HCT116 (cell line): Measurements from ENCODE around the gene CAST. TPM values are rescaled to one million over a fixed set of nuclear protein-coding genes. Genes with fewer than 3 reads are reported as not detected.

Source experiments
- ATAC-seq: fragments of 200-7000 bp; cut with Tn5 transposase; 2 replicates; pipeline ENCODE4 v1.9.1; 2020; ENCODE audit warnings: mild to moderate bottlenecking, moderate library complexity
- BruUV-seq: library from RNA; stranded (reverse); fragments of 400-500 nt; replicated peaks from 2 replicates; lab custom pipeline; 2021; lab: Mats Ljungman, UMichigan
- CTCF ChIA-PET: fragments of 300-600 bp; sonication (Branson Sonifier 250); formaldehyde crosslinking; loops from one replicate; lab custom pipeline; 2021; ENCODE audit warnings: antibody characterized with exemption; lab: Charles Lee
- POLR2A ChIA-PET: fragments of 300-600, 350-600 bp; sonication (Branson Sonifier 250); formaldehyde crosslinking; loops from one replicate; lab custom pipeline; 2021; ENCODE audit warnings: antibody characterized with exemption; lab: Charles Lee
- RAD21 ChIA-PET, 2 experiments: fragments of 300-600 bp; sonication (Branson Sonifier 250); formaldehyde crosslinking; loops; one replicate each; lab custom pipeline; 2023; ENCODE audit warnings: low total read pairs in 2 of 2; ENCODE audit not compliant: uncharacterized antibody in 2 of 2, unreplicated experiment in 2 of 2, low non-redundant PET in 1 of 2; lab: Charles Lee
- DNase-seq: peaks from one replicate; pipeline ENCODE4 v3.0.0-alpha.2; 2010; ENCODE audit warnings: low read depth, low spot score
- H2AFZ ChIP-seq: fragments of 200-600 bp; shearing (Covaris generic), sonication (generic); 2 replicates; pipeline ENCODE4 v1.6.1; 2017; ENCODE audit warnings: low read depth, mixed run types, mixed read lengths, antibody characterized with exemption, low read length; ENCODE audit not compliant: poor library complexity, severe bottlenecking
- H3K27ac ChIP-seq: 2 replicates; pipeline ENCODE4 v1.5.1; 2012; ENCODE audit warnings: low read depth, low read length
- H3K27me3 ChIP-seq: fragments of 200-600 bp; sonication (generic); 2 replicates; pipeline ENCODE4 v1.6.1; 2016; ENCODE audit warnings: mixed run types, low read length, mixed read lengths; ENCODE audit not compliant: insufficient read depth
- H3K36me3 ChIP-seq, 2 experiments: fragments of 200-500 bp in 1 of 2; fragments of 200-600 bp in 1 of 2; sonication (Bioruptor generic) in 1 of 2; sonication (generic) in 1 of 2; 2 replicates each; pipeline versions ENCODE4 v1.5.1 to v1.6.1; 2014 to 2016; ENCODE audit warnings: low read length in 2 of 2, inconsistent platforms in 1 of 2, mixed read lengths in 1 of 2, mixed run types in 1 of 2; ENCODE audit not compliant: insufficient read depth in 2 of 2, control insufficient read depth in 1 of 2
- H3K4me1 ChIP-seq, 2 experiments: fragments of 200-600 bp in 1 of 2; sonication (generic) in 1 of 2; 2 replicates each; pipeline versions ENCODE4 v1.5.1 to v1.6.1; 2012 to 2017; ENCODE audit warnings: low read length in 2 of 2, inconsistent platforms in 1 of 2, mild to moderate bottlenecking in 1 of 2, mixed read lengths in 1 of 2, mixed run types in 1 of 2, moderate library complexity in 1 of 2; ENCODE audit not compliant: insufficient read depth in 2 of 2, control insufficient read depth in 1 of 2
- H3K4me2 ChIP-seq: fragments of 200-600 bp; sonication (generic); 2 replicates; pipeline ENCODE4 v1.6.1; 2017; ENCODE audit warnings: mixed run types, low read length, mixed read lengths
- H3K4me3 ChIP-seq, 2 experiments: fragments of 200-600 bp in 1 of 2; sonication (generic) in 1 of 2; replicated peaks in 1 of 2; 2 replicates each; pipeline ENCODE4 v1.5.1; 2011 to 2016; ENCODE audit warnings: low read length in 2 of 2, control low read depth in 1 of 2, low read depth in 1 of 2, mild to moderate bottlenecking in 1 of 2, mixed read lengths in 1 of 2, mixed run types in 1 of 2
- H3K79me2 ChIP-seq: fragments of 200-600 bp; sonication (generic); 2 replicates; pipeline ENCODE4 v1.6.1; 2017; ENCODE audit warnings: mild to moderate bottlenecking, mixed run types, low read length, moderate library complexity, mixed read lengths; ENCODE audit not compliant: insufficient read depth
- H3K9ac ChIP-seq: fragments of 200-600 bp; sonication (generic); 2 replicates; pipeline ENCODE4 v1.6.1; 2016; ENCODE audit warnings: low read length, mixed read lengths
- H3K9me2 ChIP-seq: fragments of 200-600 bp; sonication (generic), shearing (Covaris generic); 2 replicates; pipeline ENCODE4 v1.6.1; 2017; ENCODE audit warnings: mixed run types, mild to moderate bottlenecking, moderate library complexity; ENCODE audit not compliant: insufficient read depth
- H3K9me3 ChIP-seq, 2 experiments: fragments of 200-500 bp in 1 of 2; fragments of 200-600 bp in 1 of 2; sonication (Bioruptor generic) in 1 of 2; sonication (generic) in 1 of 2; 2 replicates each; pipeline ENCODE4 v1.6.1; 2014 to 2017; ENCODE audit warnings: low read length in 2 of 2, mixed read lengths in 2 of 2, inconsistent platforms in 1 of 2, low read depth in 1 of 2, mild to moderate bottlenecking in 1 of 2, mixed run types in 1 of 2, moderate library complexity in 1 of 2; ENCODE audit not compliant: control insufficient read depth in 1 of 2, insufficient read depth in 1 of 2
- H4K20me1 ChIP-seq: fragments of 200-600 bp; sonication (generic), shearing (Covaris generic); 2 replicates; pipeline ENCODE4 v1.6.1; 2017; ENCODE audit warnings: mixed run types, mild to moderate bottlenecking, moderate library complexity; ENCODE audit not compliant: insufficient read depth
- ATF3 ChIP-seq: IDR thresholded peaks from 2 replicates; pipeline ENCODE4 v1.6.1; 2012
- CTCF ChIP-seq, 3 experiments: fragments of 200-600 bp in 1 of 3; sonication (generic) in 1 of 3; IDR thresholded peaks in 2 of 3; conservative IDR thresholded peaks in 1 of 3; 2 replicates each; pipeline ENCODE4 v1.5.1; 2012 to 2017; ENCODE audit warnings: low read depth in 2 of 3, low read length in 2 of 3, antibody characterized with exemption in 1 of 3, borderline replicate concordance in 1 of 3, control low read depth in 1 of 3, mild to moderate bottlenecking in 1 of 3, mixed read lengths in 1 of 3, mixed run types in 1 of 3, moderate library complexity in 1 of 3; ENCODE audit not compliant: insufficient read depth in 1 of 3
- ELF1 ChIP-seq: IDR thresholded peaks from 2 replicates; pipeline ENCODE4 v1.6.1; 2012; ENCODE audit warnings: low read depth, borderline replicate concordance
- EZH2 ChIP-seq: fragments of 200-600 bp; sonication (generic); IDR thresholded peaks from 2 replicates; pipeline ENCODE4 v1.6.1; 2017; ENCODE audit warnings: antibody characterized with exemption, mixed run types
- EZH2phosphoT487 ChIP-seq: fragments of 200-600 bp; IDR thresholded peaks from 2 replicates; pipeline ENCODE4 v1.6.1; 2018; ENCODE audit warnings: antibody characterized with exemption, borderline replicate concordance
- FOSL1 ChIP-seq: IDR thresholded peaks from 2 replicates; pipeline ENCODE4 v1.6.1; 2012; ENCODE audit warnings: low read depth
- JUND ChIP-seq: IDR thresholded peaks from 2 replicates; pipeline ENCODE4 v1.6.1; 2012
- MAX ChIP-seq: IDR thresholded peaks from 2 replicates; pipeline ENCODE4 v1.6.1; 2012
- POLR2A ChIP-seq: IDR thresholded peaks from 2 replicates; pipeline ENCODE4 v1.7.0; 2011; ENCODE audit warnings: borderline replicate concordance; ENCODE audit not compliant: insufficient read depth, insufficient read length; ENCODE audit errors: extremely low read depth
- POLR2AphosphoS5 ChIP-seq: IDR thresholded peaks from 2 replicates; pipeline ENCODE4 v1.6.1; 2011; ENCODE audit warnings: mild to moderate bottlenecking, low read depth, low read length, moderate library complexity
- RAD21 ChIP-seq: IDR thresholded peaks from 2 replicates; pipeline ENCODE4 v1.6.1; 2012; ENCODE audit warnings: low read depth, mild to moderate bottlenecking
- SIN3A ChIP-seq: IDR thresholded peaks from 2 replicates; pipeline ENCODE4 v1.6.1; 2012; ENCODE audit warnings: low read depth
- SP1 ChIP-seq: IDR thresholded peaks from 2 replicates; pipeline ENCODE4 v1.6.1; 2012; ENCODE audit warnings: low read depth
- SRF ChIP-seq: IDR thresholded peaks from 2 replicates; pipeline ENCODE4 v1.6.1; 2012; ENCODE audit warnings: low read depth
- ZBTB33 ChIP-seq: IDR thresholded peaks from 2 replicates; pipeline ENCODE4 v1.6.1; 2011; ENCODE audit warnings: mild to moderate bottlenecking, low read length, moderate library complexity; ENCODE audit not compliant: insufficient replicate concordance; ENCODE audit errors: extremely low read depth
- ZFX ChIP-seq: fragments of 450-650 bp; IDR thresholded peaks from 2 replicates; pipeline ENCODE4 v1.6.1; 2017
- ZNF274 ChIP-seq: fragments of 200-500 bp; sonication (Bioruptor generic); IDR thresholded peaks from 2 replicates; pipeline ENCODE4 v1.6.1; 2014; ENCODE audit warnings: mild to moderate bottlenecking, low read depth, low read length, inconsistent platforms
- intact Hi-C: fragments of 100-400 bp; cut with micrococcal nuclease; formaldehyde crosslinking; loops from 2 replicates; pipeline ENCODE4 v1.10.0; 2022
- total RNA-seq: library from RNA; stranded (reverse); gene quantifications from one replicate; pipeline ENCODE4 v1.2.1, GENCODE V29; 2021; ENCODE audit not compliant: unreplicated experiment

The CAST gene
- total RNA-seq, 1 experiment from 2014 or later: 142 TPM

DNA sequence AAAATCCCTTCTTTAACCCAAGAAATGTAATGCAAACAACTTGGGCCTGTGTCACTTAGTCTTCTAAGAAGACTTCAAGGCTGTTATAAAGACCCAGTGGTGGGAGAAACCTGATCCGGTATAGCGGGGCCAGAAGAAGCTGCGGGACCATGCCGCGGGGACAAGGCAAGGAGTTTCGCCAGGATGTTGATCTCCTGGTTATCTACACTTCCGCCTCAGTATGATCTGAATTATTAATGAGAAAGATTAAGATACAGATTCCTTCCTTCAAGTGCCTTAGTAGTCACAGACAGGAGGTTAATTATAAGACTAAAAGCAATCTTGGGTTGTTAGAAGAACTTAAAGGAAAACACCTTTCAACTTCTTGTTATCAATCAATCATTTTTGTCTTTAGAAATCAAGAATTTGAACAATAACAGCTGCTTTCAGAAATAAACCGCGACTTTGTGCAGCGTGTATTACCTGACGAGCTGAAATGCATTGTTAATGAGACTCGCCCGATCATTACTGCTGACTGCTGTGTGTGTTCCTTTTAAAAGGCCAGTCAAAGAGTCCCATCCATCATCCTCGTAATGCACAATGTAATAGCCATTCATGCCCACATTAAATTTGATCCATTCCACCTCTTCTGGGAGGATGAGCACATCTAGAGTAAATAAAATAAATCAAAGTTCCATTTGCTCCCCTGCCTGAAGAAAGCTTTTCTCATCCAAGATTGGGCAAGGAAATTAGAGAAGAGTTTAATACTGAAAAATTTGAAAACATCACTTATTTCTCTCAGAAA lies 123.3 kb downstream of the CAST start (continued):
- TF ChIP-seq CTCF (IDR thresholded peaks at IDR 0.05 in 2 of 3, conservative IDR thresholded peaks at IDR 0.05 in 1 of 3; ENCODE audit: borderline replicate concordance in 1 of 3, insufficient read depth in 1 of 3, low read depth in 2 of 3, low read length in 2 of 3) (no peak), FOSL1 (no peak), RAD21 (no peak), ZFX (no peak), EZH2 (no peak)

DNA sequence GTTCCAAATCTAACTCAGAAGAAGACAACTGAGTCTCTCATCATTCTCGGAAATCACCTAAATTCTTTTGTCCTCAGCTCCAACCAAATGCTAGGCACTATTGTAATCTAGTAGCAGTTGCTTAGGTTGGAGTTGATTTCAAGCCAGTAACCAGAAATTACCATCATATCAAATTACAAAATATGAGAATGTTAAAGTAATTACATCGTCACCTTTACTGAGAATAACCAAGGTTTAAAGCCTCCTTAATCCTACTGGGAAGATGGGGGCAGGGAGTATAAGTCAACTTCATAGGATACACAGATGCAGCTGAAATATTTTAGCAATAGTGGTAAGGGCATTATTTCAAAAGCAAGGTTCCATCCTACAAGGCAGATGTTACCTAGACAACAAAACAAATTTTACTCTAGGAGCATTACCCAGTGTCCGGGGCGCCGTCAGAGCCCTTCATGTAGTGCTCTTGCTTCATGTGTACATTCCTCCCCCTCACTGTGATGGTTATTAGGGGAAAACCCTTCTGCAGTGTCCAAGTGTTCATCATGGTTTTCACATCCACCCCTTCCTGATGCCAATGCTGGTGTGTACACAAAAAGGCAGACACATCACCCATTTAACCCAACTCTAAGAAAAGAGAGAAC lies 126.1 kb downstream of the CAST start:
- no peaks in the 10 kb centered on the region for H3K27me3 ChIP-seq
- H2AFZ ChIP-seq: no peak overlapping the region
- ChIA-PET RAD21 (no interaction called here), POLR2A (no interaction called here), CTCF (no interaction called here)
- DNase-seq (no peak), ATAC-seq (no peak)
- no peaks in the 10 kb centered on the region for H4K20me1 ChIP-seq
- no TSS peak for BruUV-seq
- no peak overlapping the region for H3K9ac ChIP-seq
- H3K9me2 ChIP-seq: no peaks in the 10 kb centered on the region
- H3K4me2 ChIP-seq: no peak overlapping the region
- intact Hi-C loops: no loop called here
- H3K27ac ChIP-seq: no peak overlapping the region
- no peaks in the 10 kb centered on the region for H3K36me3 ChIP-seq
- no peak overlapping the region for H3K4me3 ChIP-seq
- H3K4me1 ChIP-seq: no peaks in the 10 kb centered on the region
- H3K9me3 ChIP-seq: no peaks in the 10 kb centered on the region
- no peaks in the 10 kb centered on the region for H3K79me2 ChIP-seq
- no peak for TF ChIP-seq FOSL1
- TF ChIP-seq EZH2phosphoT487: no peak
- TF ChIP-seq POLR2AphosphoS5: no peak
- no peak for TF ChIP-seq POLR2A
- TF ChIP-seq MAX: no peak
- no peak for TF ChIP-seq JUND
- TF ChIP-seq SIN3A: no peak
- no peak for TF ChIP-seq SRF
- no peak for TF ChIP-seq SP1
- no peak for TF ChIP-seq ZBTB33
- TF ChIP-seq EZH2: no peak
- no peak for TF ChIP-seq ZNF274
- TF ChIP-seq ATF3: no peak
- TF ChIP-seq RAD21: no peak
- no peak for TF ChIP-seq ZFX
- TF ChIP-seq ELF1: no peak
- TF ChIP-seq CTCF (IDR thresholded peaks at IDR 0.05 in 2 of 3, conservative IDR thresholded peaks at IDR 0.05 in 1 of 3; ENCODE audit: borderline replicate concordance in 1 of 3, insufficient read depth in 1 of 3, low read depth in 2 of 3, low read length in 2 of 3): no peak
